Neural cell (in vitro differentiated cells): Measurements from ENCODE around the gene MUC5B. TPM values are rescaled to one million over a fixed set of nuclear protein-coding genes. Genes with fewer than 3 reads are reported as not detected.

Experiments used
- H2AFZ ChIP-seq: fragments of 200-600, 300-800 bp; sonication (generic), shearing (Covaris generic); 2 replicates; pipeline ENCODE4 v1.6.0; 2014; ENCODE audit warnings: low read depth, mild to moderate bottlenecking, antibody characterized with exemption, low read length, moderate library complexity
- H3F3A ChIP-seq: fragments of 200-600 bp; shearing (Covaris generic); 2 replicates; pipeline ENCODE4 v1.6.1; 2016; ENCODE audit warnings: mild to moderate bottlenecking, moderate library complexity, mixed read lengths, antibody characterized with exemption, low read length; ENCODE audit not compliant: insufficient read depth, poor library complexity, severe bottlenecking
- H3K27ac ChIP-seq: fragments of 200-600, 300-800 bp; sonication (generic), shearing (Covaris generic); 2 replicates; pipeline ENCODE4 v1.5.1; 2014; ENCODE audit warnings: mild to moderate bottlenecking, low read length, moderate library complexity
- H3K27me3 ChIP-seq: fragments of 300-800, 200-600 bp; sonication (generic), shearing (Covaris generic); 2 replicates; pipeline ENCODE4 v1.6.0; 2014; ENCODE audit warnings: mild to moderate bottlenecking, low read depth, low read length, moderate library complexity; ENCODE audit not compliant: insufficient read depth
- H3K36me3 ChIP-seq: fragments of 300-800, 200-600 bp; sonication (generic), shearing (Covaris generic); 2 replicates; pipeline ENCODE4 v1.5.1; 2014; ENCODE audit warnings: mild to moderate bottlenecking, antibody characterized with exemption, low read length, moderate library complexity; ENCODE audit not compliant: insufficient read depth
- H3K4me2 ChIP-seq: fragments of 300-800, 200-600 bp; sonication (generic), shearing (Covaris generic); 2 replicates; pipeline ENCODE4 v1.6.0; 2014; ENCODE audit warnings: mild to moderate bottlenecking, low read length
- H3K4me3 ChIP-seq: fragments of 300-800, 200-600 bp; sonication (generic), shearing (Covaris generic); 2 replicates; pipeline ENCODE4 v1.5.1; 2014; ENCODE audit warnings: mild to moderate bottlenecking, low read length, moderate library complexity
- H3K79me2 ChIP-seq: fragments of 200-600 bp; shearing (Covaris generic); replicated peaks from 2 replicates; pipeline ENCODE4 v1.6.0; 2014; ENCODE audit warnings: mild to moderate bottlenecking, low read length, moderate library complexity; ENCODE audit not compliant: insufficient read depth
- H3K9ac ChIP-seq: fragments of 300-800, 200-600 bp; sonication (generic), shearing (Covaris generic); 2 replicates; pipeline ENCODE4 v1.6.1; 2016; ENCODE audit warnings: mild to moderate bottlenecking, low read length, mixed read lengths
- H3K9me2 ChIP-seq: fragments of 200-600 bp; shearing (Covaris generic); 2 replicates; pipeline ENCODE4 v1.6.1; 2016; ENCODE audit warnings: mild to moderate bottlenecking, low read length, mixed read lengths; ENCODE audit not compliant: insufficient read depth
- H3K9me3 ChIP-seq: fragments of 200-600, 300-800 bp; sonication (generic), shearing (Covaris generic); 2 replicates; pipeline ENCODE4 v1.6.1; 2016; ENCODE audit warnings: mild to moderate bottlenecking, mixed run types, low read length, moderate library complexity, mixed read lengths
- H4K20me1 ChIP-seq: fragments of 200-600 bp; shearing (Covaris generic); 2 replicates; pipeline ENCODE4 v1.6.1; 2016; ENCODE audit warnings: mild to moderate bottlenecking, mixed run types; ENCODE audit not compliant: insufficient read depth
- EZH2 ChIP-seq: fragments of 200-600, 300-800 bp; shearing (Covaris generic), sonication (generic); IDR thresholded peaks from 2 replicates; pipeline ENCODE4 v1.6.1; 2014; ENCODE audit warnings: antibody characterized with exemption, low read length, borderline replicate concordance, mild to moderate bottlenecking; ENCODE audit not compliant: insufficient read depth, poor library complexity, severe bottlenecking
- MXI1 ChIP-seq: fragments of 450-650 bp; conservative IDR thresholded peaks from 2 replicates; pipeline ENCODE4 v1.6.1; 2014; ENCODE audit warnings: antibody characterized with exemption, mild to moderate bottlenecking; ENCODE audit not compliant: poor library complexity, severe bottlenecking
- RAD21 ChIP-seq: fragments of 450-650 bp; conservative IDR thresholded peaks from 2 replicates; pipeline ENCODE4 v1.6.1; 2014; ENCODE audit warnings: antibody characterized with exemption, mild to moderate bottlenecking, moderate library complexity
- REST ChIP-seq: IDR thresholded peaks from 2 replicates; pipeline ENCODE4 v1.6.1; 2012; ENCODE audit warnings: borderline replicate concordance
- TAF1 ChIP-seq: IDR thresholded peaks from 2 replicates; pipeline ENCODE4 v1.6.1; 2012; ENCODE audit warnings: low read depth
- polyA plus RNA-seq: library from polyadenylated mRNA; depleted of rRNA; stranded (reverse); fragments of >200 nt; gene quantifications from 2 replicates; pipeline ENCODE4 v1.2.3, GENCODE V29; 2014
- TF ChIP-seq, protein P1 (sequence below): fragments of 450-650 bp; IDR thresholded peaks from 2 replicates; pipeline ENCODE4 v1.5.1; 2014; ENCODE audit warnings: antibody characterized with exemption, mild to moderate bottlenecking, moderate library complexity; ENCODE audit not compliant: poor library complexity, severe bottlenecking

The MUC5B gene
- polyA plus RNA-seq, 1 donor from 2014 or later = not detected

DNA sequence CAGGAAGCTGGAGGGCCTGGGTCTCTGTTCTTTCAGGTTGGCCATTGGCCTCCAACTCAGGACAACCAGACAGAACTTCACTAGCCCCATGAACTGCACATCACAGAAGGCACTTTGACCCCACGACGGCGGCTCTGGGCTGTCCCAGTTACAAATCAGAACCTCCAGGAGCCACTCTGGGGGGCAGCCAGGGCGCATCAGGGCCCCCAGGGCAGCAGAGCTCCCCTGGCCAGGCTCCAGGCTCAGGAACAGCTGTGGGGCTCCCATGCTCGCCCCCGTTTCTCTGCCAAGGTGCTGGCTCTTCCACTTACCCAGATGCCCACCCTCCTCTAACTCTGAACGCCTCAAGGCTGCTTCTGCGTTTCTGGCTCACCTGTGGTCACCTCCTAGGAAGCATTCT, 61.0 kb downstream of the MUC5B start:
- H3K4me2 ChIP-seq = no peak overlapping the region

GRCh38 chr11:1285316-1285744, 62.5 kb downstream of the MUC5B start:
- TF ChIP-seq REST (no peak), MXI1 (no peak), EZH2 (no peak), RAD21 (no peak)
- H3K27ac ChIP-seq = no peak overlapping the region
- no peak overlapping the region for H3K4me2 ChIP-seq
- H3F3A ChIP-seq = no peaks in the 10 kb centered on the region
- H3K9ac ChIP-seq = no peak overlapping the region
- H3K9me3 ChIP-seq = no peaks in the 10 kb centered on the region
- no peaks in the 10 kb centered on the region for H3K9me2 ChIP-seq
- no peak overlapping the region for H2AFZ ChIP-seq
- H3K4me3 ChIP-seq = no peak overlapping the region
- H3K27me3 ChIP-seq = no peaks in the 10 kb centered on the region
- H4K20me1 ChIP-seq = no peaks in the 10 kb centered on the region
- no peaks in the 10 kb centered on the region for H3K79me2 ChIP-seq
- H3K36me3 ChIP-seq = no peaks in the 10 kb centered on the region

More for the DNA sequence above, 61.0 kb downstream of the MUC5B start:
- Histone ChIP-seq H3F3A (no peaks in the 10 kb centered on the region), H4K20me1 (no peaks in the 10 kb centered on the region), H3K27ac (no peak overlapping the region), H3K36me3 (no peaks in the 10 kb centered on the region), H2AFZ (no peak overlapping the region), H3K27me3 (no peaks in the 10 kb centered on the region), H3K9me3 (no peaks in the 10 kb centered on the region), H3K4me3 (no peak overlapping the region), H3K9ac (no peak overlapping the region), H3K79me2 (no peaks in the 10 kb centered on the region), H3K9me2 (no peaks in the 10 kb centered on the region)
- TF ChIP-seq RAD21 (no peak), TAF1 (no peak), REST (no peak)
- TF ChIP-seq, protein P1, sequence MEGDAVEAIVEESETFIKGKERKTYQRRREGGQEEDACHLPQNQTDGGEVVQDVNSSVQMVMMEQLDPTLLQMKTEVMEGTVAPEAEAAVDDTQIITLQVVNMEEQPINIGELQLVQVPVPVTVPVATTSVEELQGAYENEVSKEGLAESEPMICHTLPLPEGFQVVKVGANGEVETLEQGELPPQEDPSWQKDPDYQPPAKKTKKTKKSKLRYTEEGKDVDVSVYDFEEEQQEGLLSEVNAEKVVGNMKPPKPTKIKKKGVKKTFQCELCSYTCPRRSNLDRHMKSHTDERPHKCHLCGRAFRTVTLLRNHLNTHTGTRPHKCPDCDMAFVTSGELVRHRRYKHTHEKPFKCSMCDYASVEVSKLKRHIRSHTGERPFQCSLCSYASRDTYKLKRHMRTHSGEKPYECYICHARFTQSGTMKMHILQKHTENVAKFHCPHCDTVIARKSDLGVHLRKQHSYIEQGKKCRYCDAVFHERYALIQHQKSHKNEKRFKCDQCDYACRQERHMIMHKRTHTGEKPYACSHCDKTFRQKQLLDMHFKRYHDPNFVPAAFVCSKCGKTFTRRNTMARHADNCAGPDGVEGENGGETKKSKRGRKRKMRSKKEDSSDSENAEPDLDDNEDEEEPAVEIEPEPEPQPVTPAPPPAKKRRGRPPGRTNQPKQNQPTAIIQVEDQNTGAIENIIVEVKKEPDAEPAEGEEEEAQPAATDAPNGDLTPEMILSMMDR = no peak
